ENCODE measurements around the gene ADGRG4.

GRCh38 chrX:136453771-136454170 lies 153.0 kb downstream of the ADGRG4 start:
- TF ChIP-seq CTCF (conservative IDR thresholded peaks at IDR 0.05; ENCODE audit: low read depth, low read length) (no peak), EZH2 (IDR thresholded peaks at IDR 0.05; ENCODE audit: low read length, unreplicated experiment) (no peak), EZH2phosphoT487 (IDR thresholded peaks at IDR 0.05; ENCODE audit: borderline replicate concordance, low read length) (no peak)

All from PC-3 (cell line).